Thyroid gland (tissue), 4 donors: ENCODE data around the gene TRIM39. TPM values are rescaled to one million over a fixed set of nuclear protein-coding genes. Genes with fewer than 3 reads are reported as not detected.

ENCODE experiments used
- DNase-seq, 2 donors: peaks; one replicate each; pipeline ENCODE4 v3.0.0-alpha.2; 2019
- H3K27ac ChIP-seq, 3 donors: fragments of 200-600 bp; sonication (generic); 1 replicate in 2 of 3; 2 replicates in 1 of 3; pipeline ENCODE4 v1.5.1; 2016 to 2019; ENCODE audit warnings: mild to moderate bottlenecking in 1 of 3, moderate library complexity in 1 of 3
- H3K27me3 ChIP-seq: fragments of 200-600 bp; sonication (generic); one replicate; pipeline ENCODE4 v1.5.1; 2019
- H3K36me3 ChIP-seq, 2 donors: fragments of 200-600 bp; sonication (generic); one replicate each; pipeline ENCODE4 v1.5.1; 2016 to 2019
- H3K4me1 ChIP-seq, 2 donors: fragments of 200-600 bp; sonication (generic); one replicate each; pipeline ENCODE4 v1.5.1; 2017 to 2019
- H3K4me3 ChIP-seq, 3 donors: fragments of 200-600 bp; sonication (generic); replicated peaks in 1 of 3; 1 replicate in 2 of 3; 2 replicates in 1 of 3; pipeline ENCODE4 v1.5.1; 2016; ENCODE audit warnings: mild to moderate bottlenecking in 1 of 3
- H3K9me3 ChIP-seq: fragments of 200-600 bp; sonication (generic); one replicate; pipeline ENCODE4 v1.5.1; 2017
- POLR2A ChIP-seq, 2 donors: fragments of 450-650 bp; IDR thresholded peaks; one replicate each; pipeline ENCODE4 v1.6.1; 2017; ENCODE audit warnings: antibody characterized with exemption in 2 of 2, mild to moderate bottlenecking in 2 of 2, moderate library complexity in 1 of 2
- WGBS, 2 donors: methylation state at CpG; one replicate each; pipeline ENCODE4 v1.1.5; 2017; 5-methylcytosine and 5-hydroxymethylcytosine counted together
- intact Hi-C: fragments of 100-400 bp; cut with DNase I; formaldehyde crosslinking; loops from one replicate; pipeline ENCODE4 v1.15.1; 2023
- total RNA-seq, 4 donors: library from RNA; depleted of rRNA; stranded (reverse); fragments of >200 nt; gene quantifications; one replicate each; pipeline ENCODE4 v1.2.3, GENCODE V29; 2016
- TF ChIP-seq, protein P1 (sequence below), 6 experiments: fragments of 200-600 bp in 3 of 6; fragments of 450-650 bp in 3 of 6; sonication (generic) in 3 of 6; IDR thresholded peaks; one replicate each; pipeline ENCODE4 v1.5.1; 2016 to 2019; ENCODE audit warnings: antibody characterized with exemption in 6 of 6, mild to moderate bottlenecking in 2 of 6, inconsistent platforms in 1 of 6, moderate library complexity in 1 of 6

The TRIM39 gene
- total RNA-seq, 4 donors from 2014 or later: 23.5 to 28.5 (median 25.8) TPM

DNA sequence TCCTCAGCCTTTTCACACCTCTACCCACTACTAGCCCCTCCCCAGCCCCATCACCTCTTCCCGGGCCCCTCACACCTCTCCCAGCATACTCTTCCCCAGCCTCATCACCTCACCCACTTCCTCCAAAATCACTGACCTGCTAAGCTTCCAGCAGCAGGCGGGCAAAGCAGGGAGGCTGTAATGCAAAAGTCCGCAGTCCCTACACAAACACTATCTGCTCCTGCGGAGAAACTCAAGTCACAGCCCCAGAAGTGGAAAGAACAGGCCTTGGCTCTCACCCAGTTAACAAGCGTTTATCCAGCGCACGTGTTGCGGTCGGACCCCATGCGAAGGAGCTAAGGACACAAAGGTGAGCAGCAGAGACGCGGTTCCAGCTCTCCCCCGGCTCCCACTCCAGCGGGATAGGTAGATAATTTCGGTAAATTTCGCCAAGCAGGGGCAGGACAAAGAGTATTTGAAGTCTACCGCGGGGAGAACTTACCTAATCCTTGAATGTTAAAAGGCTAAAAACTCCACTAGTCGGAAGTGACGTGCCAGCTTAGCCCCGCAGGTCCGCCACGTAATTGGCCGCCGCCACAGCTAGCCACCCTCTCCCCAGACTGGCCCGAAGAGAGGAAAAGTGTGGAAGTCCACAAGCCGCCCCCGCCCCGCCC, 728 bp upstream of the TRIM39 start:
- peak overlapping the region; percentile 81 to 94 (median 87) for H3K4me3 ChIP-seq
- DNase-seq: peak in 1 of 2 donors; percentile 62
- H3K27ac ChIP-seq: peak overlapping the region; percentile 92 to 94 (median 93)
- no peak for TF ChIP-seq POLR2A (IDR thresholded peaks at IDR 0.05)
- TF ChIP-seq, protein P1, sequence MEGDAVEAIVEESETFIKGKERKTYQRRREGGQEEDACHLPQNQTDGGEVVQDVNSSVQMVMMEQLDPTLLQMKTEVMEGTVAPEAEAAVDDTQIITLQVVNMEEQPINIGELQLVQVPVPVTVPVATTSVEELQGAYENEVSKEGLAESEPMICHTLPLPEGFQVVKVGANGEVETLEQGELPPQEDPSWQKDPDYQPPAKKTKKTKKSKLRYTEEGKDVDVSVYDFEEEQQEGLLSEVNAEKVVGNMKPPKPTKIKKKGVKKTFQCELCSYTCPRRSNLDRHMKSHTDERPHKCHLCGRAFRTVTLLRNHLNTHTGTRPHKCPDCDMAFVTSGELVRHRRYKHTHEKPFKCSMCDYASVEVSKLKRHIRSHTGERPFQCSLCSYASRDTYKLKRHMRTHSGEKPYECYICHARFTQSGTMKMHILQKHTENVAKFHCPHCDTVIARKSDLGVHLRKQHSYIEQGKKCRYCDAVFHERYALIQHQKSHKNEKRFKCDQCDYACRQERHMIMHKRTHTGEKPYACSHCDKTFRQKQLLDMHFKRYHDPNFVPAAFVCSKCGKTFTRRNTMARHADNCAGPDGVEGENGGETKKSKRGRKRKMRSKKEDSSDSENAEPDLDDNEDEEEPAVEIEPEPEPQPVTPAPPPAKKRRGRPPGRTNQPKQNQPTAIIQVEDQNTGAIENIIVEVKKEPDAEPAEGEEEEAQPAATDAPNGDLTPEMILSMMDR (IDR thresholded peaks at IDR 0.05): no peak
- no peaks in the 10 kb centered on the region for H3K9me3 ChIP-seq
- H3K4me1 ChIP-seq: peaks cover 17 to 27% of the 10 kb centered on the region in 2 donors
- H3K27me3 ChIP-seq: no peaks in the 10 kb centered on the region
- H3K36me3 ChIP-seq: peaks cover 13 to 16% of the 10 kb centered on the region in 2 donors
- WGBS, 2 donors: 0 to 1% methylated on average over 23 to 26 of the region's 29 CpGs
- intact Hi-C loops: loop anchor here (10.0 kb wide), 1 partner anchor 111 kb away; the partner anchor contains the start of gene TRIM26

DNA sequence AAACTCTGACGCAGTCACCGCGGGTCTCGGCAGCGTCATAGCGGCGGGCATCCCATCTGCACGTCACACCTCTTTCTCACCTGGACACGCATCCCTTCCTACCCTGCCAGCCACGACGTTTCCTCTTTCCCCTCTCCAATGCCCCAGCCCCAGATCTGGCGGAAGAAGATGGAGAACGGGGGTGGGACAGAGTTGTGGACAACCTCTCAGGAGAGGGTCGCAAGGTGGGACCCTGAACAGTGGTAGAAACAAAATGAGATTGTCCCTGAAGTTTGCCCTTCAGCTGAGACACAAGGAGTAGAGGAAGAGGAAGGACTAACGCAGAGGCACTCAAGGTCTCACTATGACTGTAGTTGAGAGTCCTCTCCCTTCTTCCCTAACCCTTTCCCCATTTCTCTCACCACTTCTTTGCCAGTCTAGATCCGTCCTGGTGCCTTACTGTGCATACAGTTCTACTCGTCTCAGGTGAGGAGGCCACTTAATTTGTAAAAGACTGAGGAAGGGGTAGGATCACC, 562 bp downstream of the TRIM39 start:
- WGBS, 2 donors: 2% methylated on average over 17 of the region's 17 CpGs
- Histone ChIP-seq H3K36me3 (peaks cover 16 to 18% of the 10 kb centered on the region in 2 donors), H3K27ac (peak overlapping the region; percentile 92 to 94 (median 93)), H3K27me3 (no peaks in the 10 kb centered on the region), H3K4me3 (peak overlapping the region; percentile 81 to 94 (median 87)), H3K4me1 (peaks cover 17 to 27% of the 10 kb centered on the region in 2 donors), H3K9me3 (no peaks in the 10 kb centered on the region)
- TF ChIP-seq, protein P1 (IDR thresholded peaks at IDR 0.05): no peak
- TF ChIP-seq POLR2A (IDR thresholded peaks at IDR 0.05): no peak
- intact Hi-C loops: loop anchor here (10.0 kb wide), 1 partner anchor 112 kb away; the partner anchor contains the start of gene TRIM26
- DNase-seq: no peak

DNA sequence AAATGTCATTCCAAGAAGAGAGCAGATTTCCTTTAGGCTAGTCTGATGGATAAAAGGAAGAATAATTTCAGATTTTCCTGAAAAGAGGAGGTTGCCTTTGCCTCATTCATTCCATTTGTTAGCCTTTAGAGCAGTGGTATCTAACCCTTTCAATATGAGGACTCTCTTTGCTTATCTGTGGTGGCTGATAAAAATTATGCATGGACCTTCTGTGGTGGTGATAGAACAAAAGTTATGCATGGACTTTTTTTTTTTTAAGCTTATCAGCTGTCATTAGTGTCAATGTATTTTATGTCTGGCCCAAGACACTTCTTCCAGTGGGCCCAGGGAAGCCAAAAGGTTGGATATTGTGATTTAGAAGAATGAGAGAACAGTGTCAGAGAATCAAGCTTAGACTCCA, 1.7 kb downstream of the TRIM39 start:
- Histone ChIP-seq H3K4me3 (no peak overlapping the region), H3K27me3 (no peaks in the 10 kb centered on the region), H3K36me3 (peaks cover 16 to 18% of the 10 kb centered on the region in 2 donors), H3K27ac (no peak overlapping the region), H3K9me3 (no peaks in the 10 kb centered on the region), H3K4me1 (peaks cover 17 to 27% of the 10 kb centered on the region in 2 donors)
- intact Hi-C loops: loop anchor here (10.0 kb wide), 1 partner anchor 114 kb away; the partner anchor contains the start of gene TRIM26
- TF ChIP-seq POLR2A (IDR thresholded peaks at IDR 0.05): no peak
- TF ChIP-seq, protein P1 (IDR thresholded peaks at IDR 0.05): no peak
- no peak for DNase-seq

DNA sequence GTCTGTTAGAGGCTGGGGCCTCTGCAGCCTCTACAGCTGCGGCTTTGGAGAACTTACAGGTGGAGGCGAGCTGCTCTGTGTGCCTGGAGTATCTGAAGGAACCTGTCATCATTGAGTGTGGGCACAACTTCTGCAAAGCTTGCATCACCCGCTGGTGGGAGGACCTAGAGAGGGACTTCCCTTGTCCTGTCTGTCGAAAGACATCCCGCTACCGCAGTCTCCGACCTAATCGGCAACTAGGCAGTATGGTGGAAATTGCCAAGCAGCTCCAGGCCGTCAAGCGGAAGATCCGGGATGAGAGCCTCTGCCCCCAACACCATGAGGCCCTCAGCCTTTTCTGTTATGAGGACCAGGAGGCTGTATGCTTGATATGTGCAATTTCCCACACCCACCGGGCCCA, 2.6 kb downstream of the TRIM39 start:
- TF ChIP-seq, protein P1 (IDR thresholded peaks at IDR 0.05): no peak
- TF ChIP-seq POLR2A (IDR thresholded peaks at IDR 0.05): no peak
- WGBS, 2 donors: 96 to 98% methylated on average over 12 of the region's 12 CpGs
- Histone ChIP-seq H3K27me3 (no peaks in the 10 kb centered on the region), H3K4me1 (peaks cover 17 to 19% of the 10 kb centered on the region in 2 donors), H3K9me3 (no peaks in the 10 kb centered on the region), H3K36me3 (peaks cover 20 to 22% of the 10 kb centered on the region in 2 donors), H3K27ac (no peak overlapping the region), H3K4me3 (no peak overlapping the region)
- intact Hi-C loops: loop anchor here (10.0 kb wide), 1 partner anchor 115 kb away; the partner anchor contains the start of gene TRIM26
- no peak for DNase-seq

DNA sequence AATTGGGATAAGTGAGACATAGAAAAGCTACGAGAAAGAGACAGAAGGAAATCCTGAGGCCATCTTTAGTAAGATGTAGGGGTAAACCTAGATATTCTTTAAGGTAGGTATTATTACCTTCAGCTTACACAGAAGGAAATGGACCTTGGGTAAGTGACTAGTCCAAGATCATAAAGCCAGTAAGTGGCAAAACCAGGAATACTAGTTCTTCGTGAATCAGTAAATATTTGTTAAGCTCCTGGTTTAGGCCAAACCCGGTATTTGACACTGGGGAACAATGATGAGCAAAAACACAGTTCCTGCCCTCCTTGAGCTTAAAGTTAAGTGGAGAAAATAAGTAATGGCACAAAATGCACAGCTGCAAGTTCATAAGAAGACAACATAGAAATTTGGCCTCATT, 5.3 kb downstream of the TRIM39 start:
- no peak overlapping the region for H3K4me3 ChIP-seq
- H3K27ac ChIP-seq: no peak overlapping the region
- intact Hi-C loops: no loop called here
- H3K4me1 ChIP-seq: peaks cover 3 to 7% of the 10 kb centered on the region in 2 donors
- H3K36me3 ChIP-seq: peaks cover 35 to 44% of the 10 kb centered on the region in 2 donors
- no peaks in the 10 kb centered on the region for H3K9me3 ChIP-seq
- TF ChIP-seq, protein P1 (IDR thresholded peaks at IDR 0.05): no peak
- TF ChIP-seq POLR2A (IDR thresholded peaks at IDR 0.05): no peak
- no peaks in the 10 kb centered on the region for H3K27me3 ChIP-seq
- 92 to 94% methylated on average over 3 of the region's 3 CpGs for WGBS, 2 donors
- no peak for DNase-seq
